HepG2 (cell line): ENCODE data around the gene PRADC1. TPM values are rescaled to one million over a fixed set of nuclear protein-coding genes. Genes with fewer than 3 reads are reported as not detected.

Experiments
- ATAC-seq: fragments of 200-7000 bp; cut with Tn5 transposase; 3 replicates; pipeline ENCODE4 v1.9.1; 2020; ENCODE audit warnings: mild to moderate bottlenecking, moderate library complexity
- BruUV-seq: library from RNA; stranded (reverse); fragments of 400-500 nt; replicated peaks from 2 replicates; lab custom pipeline; 2021; lab: Mats Ljungman, UMichigan
- CTCF ChIA-PET: fragments of 300-600 bp; formaldehyde crosslinking; extraction: SDS; loops from one replicate; lab custom pipeline; 2021; ENCODE audit warnings: low total read pairs, inconsistent platforms, low intra/inter-chr PET ratio; lab: Yijun Ruan, JAX
- POLR2A ChIA-PET: fragments of 350-600 bp; sonication (Branson Sonifier 250); formaldehyde crosslinking; loops from one replicate; lab custom pipeline; 2020; ENCODE audit warnings: antibody characterized with exemption, inconsistent platforms; lab: Yijun Ruan, JAX
- DNase-seq: peaks from one replicate; pipeline ENCODE4 v3.0.0-alpha.2; 2015; ENCODE audit warnings: low spot score
- FAIRE-seq: peaks from 3 replicates; lab custom pipeline; 2011; peaks lifted over from hg19 to GRCh38; lab: Jason Lieb, UNC
- H2AFZ ChIP-seq: one replicate; pipeline ENCODE4 v1.6.1; 2011; ENCODE audit warnings: low read length, inconsistent platforms
- H3K27ac ChIP-seq: fragments of 300-600 bp; 3 replicates; pipeline ENCODE4 v1.8.0; 2011; ENCODE audit warnings: mixed run types, mild to moderate bottlenecking, mixed read lengths, low read length, inconsistent platforms; ENCODE audit not compliant: insufficient read depth; ENCODE audit errors: extremely low read length
- H3K27me3 ChIP-seq, 2 experiments: fragments of 200-600 bp in 1 of 2; 2 replicates in 1 of 2; 3 replicates in 1 of 2; pipeline versions ENCODE4 v1.6.0 to v1.8.0; 2011; ENCODE audit warnings: low read length in 2 of 2, mild to moderate bottlenecking in 2 of 2, moderate library complexity in 2 of 2, inconsistent platforms in 1 of 2; ENCODE audit not compliant: insufficient read depth in 2 of 2, control insufficient read depth in 1 of 2
- H3K36me3 ChIP-seq, 2 experiments: fragments of 200-600 bp in 1 of 2; replicated peaks in 1 of 2; 2 replicates in 1 of 2; 3 replicates in 1 of 2; pipeline versions ENCODE4 v1.5.1 to v1.8.0; 2011; ENCODE audit warnings: low read length in 2 of 2, inconsistent platforms in 1 of 2; ENCODE audit not compliant: insufficient read depth in 2 of 2, control insufficient read depth in 1 of 2
- H3K4me1 ChIP-seq: 2 replicates; pipeline ENCODE4 v1.5.1; 2012; ENCODE audit warnings: low read length, inconsistent platforms; ENCODE audit not compliant: insufficient read depth
- H3K4me2 ChIP-seq: 2 replicates; pipeline ENCODE4 v1.6.0; 2011; ENCODE audit warnings: low read depth, low read length, inconsistent platforms
- H3K4me3 ChIP-seq, 3 experiments: fragments of 200-600 bp in 1 of 3; sonication (generic), shearing (Covaris generic) in 1 of 3; replicated peaks in 1 of 3; 2 replicates each; pipeline ENCODE4 v1.5.1; 2011 to 2016; ENCODE audit warnings: low read length in 3 of 3, inconsistent platforms in 2 of 3, low read depth in 2 of 3, mild to moderate bottlenecking in 2 of 3, control low read depth in 1 of 3, mixed read lengths in 1 of 3; ENCODE audit not compliant: insufficient read depth in 1 of 3
- H3K79me2 ChIP-seq: one replicate; pipeline ENCODE4 v1.6.1; 2011; ENCODE audit warnings: low read length, inconsistent platforms; ENCODE audit not compliant: insufficient read depth
- H3K9ac ChIP-seq: 2 replicates; pipeline ENCODE4 v1.6.0; 2011; ENCODE audit warnings: mild to moderate bottlenecking, low read depth, low read length, inconsistent platforms; ENCODE audit not compliant: insufficient read depth
- H3K9me3 ChIP-seq: 2 replicates; pipeline ENCODE4 v1.5.1; 2012; ENCODE audit warnings: mild to moderate bottlenecking, low read length
- H4K20me1 ChIP-seq: 2 replicates; pipeline ENCODE4 v1.6.0; 2011; ENCODE audit warnings: inconsistent platforms, mild to moderate bottlenecking, low read length, moderate library complexity; ENCODE audit not compliant: insufficient read depth
- ATF7 ChIP-seq, 2 experiments: fragments of 450-650 bp in 1 of 2; sonication (generic) in 1 of 2; formaldehyde crosslinking in 1 of 2; IDR thresholded peaks; 2 replicates each; pipeline versions ENCODE4 v1.4.0 to v1.6.1; 2016 to 2020; ENCODE audit warnings: antibody characterized with exemption in 1 of 2, mild to moderate bottlenecking in 1 of 2, missing genetic modification reagents in 1 of 2
- CREB1 ChIP-seq, 2 experiments: fragments of 450-650 bp in 1 of 2; IDR thresholded peaks; 2 replicates each; pipeline ENCODE4 v1.6.1; 2016 to 2017; ENCODE audit warnings: control low read depth in 1 of 2, mild to moderate bottlenecking in 1 of 2, missing compliant biosample characterization in 1 of 2, missing genetic modification characterization in 1 of 2
- HIVEP1 ChIP-seq: sonication (generic); formaldehyde crosslinking; IDR thresholded peaks from 2 replicates; pipeline ENCODE4 v1.4.0; 2020; ENCODE audit warnings: mild to moderate bottlenecking, missing genetic modification reagents
- HNRNPLL ChIP-seq: fragments of 200-400 bp; formaldehyde crosslinking; IDR thresholded peaks from 2 replicates; pipeline ENCODE4 v1.6.1; 2017; ENCODE audit warnings: mild to moderate bottlenecking, low read depth, low read length; ENCODE audit not compliant: poor library complexity, severe bottlenecking
- MTF1 ChIP-seq: sonication (generic); formaldehyde crosslinking; IDR thresholded peaks from 2 replicates; pipeline ENCODE4 v1.5.0; 2020; ENCODE audit warnings: missing genetic modification reagents
- MXI1 ChIP-seq: IDR thresholded peaks from 3 replicates; pipeline ENCODE4 v1.6.1; 2012; ENCODE audit warnings: low read depth, low read length, inconsistent platforms, borderline replicate concordance
- NFKB2 ChIP-seq: sonication (generic); formaldehyde crosslinking; IDR thresholded peaks from 2 replicates; pipeline ENCODE4 v1.4.0; 2020; ENCODE audit warnings: missing genetic modification reagents, borderline replicate concordance
- NKX3-1 ChIP-seq: sonication (generic); formaldehyde crosslinking; IDR thresholded peaks from 2 replicates; pipeline ENCODE4 v1.5.0; 2020; ENCODE audit warnings: missing genetic modification reagents
- NR2F2 ChIP-seq: IDR thresholded peaks from 2 replicates; pipeline ENCODE4 v1.6.1; 2012; ENCODE audit warnings: low read depth, inconsistent platforms, borderline replicate concordance
- POLR2A ChIP-seq, 2 experiments: IDR thresholded peaks; 2 replicates each; pipeline ENCODE4 v1.6.1; 2011; ENCODE audit warnings: low read depth in 2 of 2, low read length in 2 of 2, mild to moderate bottlenecking in 1 of 2, moderate library complexity in 1 of 2; ENCODE audit not compliant: insufficient read depth in 1 of 2
- RARA ChIP-seq: IDR thresholded peaks from 2 replicates; pipeline ENCODE4 v1.6.1; 2016; ENCODE audit warnings: missing genetic modification reagents, missing compliant biosample characterization
- RBM22 ChIP-seq: fragments of 200-400 bp; formaldehyde crosslinking; optimal IDR thresholded peaks from 2 replicates; pipeline ENCODE3; 2017; ENCODE audit warnings: mild to moderate bottlenecking, low read length, moderate library complexity
- SIX4 ChIP-seq: sonication (generic); formaldehyde crosslinking; IDR thresholded peaks from 2 replicates; pipeline ENCODE4 v1.4.0; 2020; ENCODE audit warnings: missing genetic modification reagents
- ZNF136 ChIP-seq: sonication (generic); formaldehyde crosslinking; IDR thresholded peaks from 2 replicates; pipeline ENCODE4 v1.8.1; 2022; ENCODE audit warnings: low read depth, mild to moderate bottlenecking, moderate library complexity, missing genetic modification reagents
- ZNF264 ChIP-seq: sonication (generic); formaldehyde crosslinking; IDR thresholded peaks from 2 replicates; pipeline ENCODE4 v1.4.0; 2020; ENCODE audit warnings: missing genetic modification reagents
- WGBS: methylation state at CpG from one replicate; pipeline ENCODE4 v1.1.6; 2017; ENCODE audit warnings: low lambda C conversion rate; 5-methylcytosine and 5-hydroxymethylcytosine counted together
- in situ Hi-C: cut with HindIII; loops from 2 replicates; pipeline ENCODE4 v1.10.0; 2017; ENCODE audit warnings: low pct_unique_long_range_greater_than_20kb; ENCODE audit not compliant: extremely low pct_ligation_motif_present
- intact Hi-C: fragments of 100-400 bp; cut with micrococcal nuclease; formaldehyde crosslinking; loops from one replicate; pipeline ENCODE4 v1.10.0; 2022; ENCODE audit not compliant: unreplicated experiment
- polyA plus RNA-seq, 8 experiments: library from polyadenylated mRNA; depleted of rRNA in 3 of 8; stranded (reverse) in 7 of 8; unstranded in 1 of 8; fragments of >200 nt; fragmentation: Illumina TruSeq in 4 of 8; extraction: Trizol in 4 of 8; gene quantifications; 2 replicates each; pipeline versions ENCODE4 v1.2.1 to v1.2.3, GENCODE V29; 2011 to 2016; ENCODE audit warnings: low read depth in 4 of 8, missing spikeins in 1 of 8, mixed read lengths in 1 of 8; ENCODE audit not compliant: insufficient read depth in 1 of 8
- total RNA-seq, 5 experiments: library from RNA; depleted of rRNA; stranded (reverse); fragments of >200 nt; fragmentation: Illumina TruSeq; extraction: Trizol; gene quantifications; 2 replicates each; pipeline ENCODE4 v1.2.3, GENCODE V29; 2016; ENCODE audit warnings: low read depth in 1 of 5
- TF ChIP-seq, protein P1 (sequence below): sonication (generic); formaldehyde crosslinking; IDR thresholded peaks from 2 replicates; pipeline ENCODE4 v1.4.0; 2020; ENCODE audit warnings: missing genetic modification reagents, mild to moderate bottlenecking, borderline replicate concordance
- TF ChIP-seq, protein P2 (sequence below): conservative IDR thresholded peaks from 2 replicates; pipeline ENCODE4 v1.6.1; 2018; ENCODE audit warnings: missing genetic modification reagents

Gene PRADC1
- total and polyA plus RNA-seq, 2 of the 13 experiments (the other 11 are each of a cell fraction or from before 2014, with no cell fraction given): 12.1 to 37.2 TPM

DNA sequence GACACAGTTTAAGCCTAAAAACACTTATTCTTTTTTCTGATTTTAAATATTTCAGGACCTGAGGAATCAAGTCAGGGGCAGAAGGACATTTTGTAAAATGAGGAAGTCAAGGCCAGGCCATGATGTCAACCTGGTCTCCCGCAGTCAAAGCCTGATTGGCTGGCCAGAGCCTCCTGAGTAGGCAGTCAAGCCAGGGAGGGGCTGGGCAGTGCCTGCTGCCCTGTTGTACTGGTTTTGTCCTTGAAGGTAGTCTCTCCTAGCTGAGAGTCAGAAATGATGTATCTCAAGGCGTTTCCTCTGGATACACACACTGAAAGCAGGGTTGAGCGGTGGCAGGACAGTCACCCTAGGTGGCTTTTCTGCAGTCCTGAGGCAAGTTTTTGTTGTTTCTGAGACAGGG, 20.9 kb upstream of the PRADC1 start:
- Histone ChIP-seq H3K27ac (no peak overlapping the region), H3K4me2 (no peak overlapping the region), H3K4me1 (peaks cover 15% of the 10 kb centered on the region), H2AFZ (no peak overlapping the region), H3K36me3 (peaks cover 30 to 54% of the 10 kb centered on the region in 2 experiments), H3K79me2 (no peaks in the 10 kb centered on the region), H3K4me3 (no peak overlapping the region), H3K9ac (no peak overlapping the region), H3K27me3 (no peaks in the 10 kb centered on the region)
- 93% methylated on average over 3 of the region's 3 CpGs for WGBS
- CTCF ChIA-PET: no interaction called here
- intact Hi-C loops (no loop called here), in situ Hi-C loops (no loop called here)
- ATAC-seq (no peak), FAIRE-seq (no peak)
- TF ChIP-seq POLR2A (IDR thresholded peaks at IDR 0.05; ENCODE audit: insufficient read depth in 1 of 2, low read depth in 2 of 2, low read length in 2 of 2): peak; percentile 19 to 38; a peak in 2 of 4 replicates
- no peak for TF ChIP-seq HNRNPLL
- TF ChIP-seq, all 625 proteins: peak for 1
- BruUV-seq: no TSS peak
- POLR2A ChIA-PET: interaction anchor here (1.3 to 2.5 kb wide), 3 partner anchors 9 to 20 kb away, joined by 3 to 10 read pairs (median 7); partner anchors contain the start of genes CCT7 and PRADC1
- H3K9me3 ChIP-seq: no peaks in the 10 kb centered on the region
- DNase-seq: no peak
- peaks cover 6% of the 10 kb centered on the region; the same call in 1 of the 2 replicates for H4K20me1 ChIP-seq

DNA sequence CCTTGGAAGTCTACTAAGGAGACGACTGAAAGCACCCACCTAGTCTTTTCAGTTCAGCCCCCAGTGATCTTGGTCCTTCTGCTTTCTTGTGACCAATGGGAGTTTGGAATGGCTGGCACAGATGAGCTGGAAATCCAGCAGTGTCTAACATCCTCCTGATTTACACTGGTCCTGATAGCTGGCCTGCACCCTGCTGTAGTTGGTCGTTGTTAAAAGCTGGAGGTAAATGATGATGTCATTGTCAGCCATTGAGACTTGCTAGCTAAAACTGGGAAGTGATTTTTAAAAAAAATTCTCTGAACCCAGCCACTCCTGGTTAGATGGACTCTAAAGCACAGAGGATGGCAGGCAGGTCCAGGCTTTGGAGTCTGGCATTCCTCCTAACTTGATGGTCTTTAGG, 20.4 kb upstream of the PRADC1 start:
- intact Hi-C loops (no loop called here), in situ Hi-C loops (no loop called here)
- FAIRE-seq (no peak), ATAC-seq (no peak), DNase-seq (no peak)
- peaks cover 33 to 55% of the 10 kb centered on the region in 2 experiments for H3K36me3 ChIP-seq
- no peaks in the 10 kb centered on the region for H3K79me2 ChIP-seq
- H3K9ac ChIP-seq: no peak overlapping the region
- ChIA-PET POLR2A (interaction anchor here (1.3 to 2.5 kb wide), 3 partner anchors 9 to 20 kb away, joined by 3 to 10 read pairs (median 7); partner anchors contain the start of genes CCT7 and PRADC1), CTCF (no interaction called here)
- H3K27ac ChIP-seq: no peak overlapping the region
- H3K4me3 ChIP-seq: no peak overlapping the region
- 83% methylated on average over 2 of the region's 2 CpGs for WGBS
- no TSS peak for BruUV-seq
- no peak overlapping the region for H2AFZ ChIP-seq
- peaks cover 6% of the 10 kb centered on the region; the same call in 1 of the 2 replicates for H4K20me1 ChIP-seq
- no peaks in the 10 kb centered on the region for H3K9me3 ChIP-seq
- no peaks in the 10 kb centered on the region for H3K27me3 ChIP-seq
- H3K4me1 ChIP-seq: peaks cover 20% of the 10 kb centered on the region
- H3K4me2 ChIP-seq: no peak overlapping the region
- TF ChIP-seq, protein P1, sequence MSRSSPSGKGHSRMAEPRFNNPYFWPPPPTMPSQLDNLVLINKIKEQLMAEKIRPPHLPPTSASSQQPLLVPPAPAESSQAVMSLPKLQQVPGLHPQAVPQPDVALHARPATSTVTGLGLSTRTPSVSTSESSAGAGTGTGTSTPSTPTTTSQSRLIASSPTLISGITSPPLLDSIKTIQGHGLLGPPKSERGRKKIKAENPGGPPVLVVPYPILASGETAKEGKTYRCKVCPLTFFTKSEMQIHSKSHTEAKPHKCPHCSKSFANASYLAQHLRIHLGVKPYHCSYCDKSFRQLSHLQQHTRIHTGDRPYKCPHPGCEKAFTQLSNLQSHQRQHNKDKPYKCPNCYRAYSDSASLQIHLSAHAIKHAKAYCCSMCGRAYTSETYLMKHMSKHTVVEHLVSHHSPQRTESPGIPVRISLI (CRISPR knock-in tag): no peak
- no peak for TF ChIP-seq ZNF264 (CRISPR knock-in tag)
- TF ChIP-seq MTF1 (CRISPR knock-in tag): no peak
- TF ChIP-seq MXI1: no peak
- TF ChIP-seq, protein P2, sequence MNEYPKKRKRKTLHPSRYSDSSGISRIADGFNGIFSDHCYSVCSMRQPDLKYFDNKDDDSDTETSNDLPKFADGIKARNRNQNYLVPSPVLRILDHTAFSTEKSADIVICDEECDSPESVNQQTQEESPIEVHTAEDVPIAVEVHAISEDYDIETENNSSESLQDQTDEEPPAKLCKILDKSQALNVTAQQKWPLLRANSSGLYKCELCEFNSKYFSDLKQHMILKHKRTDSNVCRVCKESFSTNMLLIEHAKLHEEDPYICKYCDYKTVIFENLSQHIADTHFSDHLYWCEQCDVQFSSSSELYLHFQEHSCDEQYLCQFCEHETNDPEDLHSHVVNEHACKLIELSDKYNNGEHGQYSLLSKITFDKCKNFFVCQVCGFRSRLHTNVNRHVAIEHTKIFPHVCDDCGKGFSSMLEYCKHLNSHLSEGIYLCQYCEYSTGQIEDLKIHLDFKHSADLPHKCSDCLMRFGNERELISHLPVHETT (CRISPR knock-in tag): no peak
- TF ChIP-seq SIX4: no peak
- TF ChIP-seq NFKB2 (CRISPR knock-in tag): no peak
- TF ChIP-seq CREB1 (IDR thresholded peaks at IDR 0.05): peak; percentile 21; the same call in 1 of the 2 replicates
- no peak for TF ChIP-seq CREB1 (CRISPR knock-in tag; IDR thresholded peaks at IDR 0.05)
- no peak for TF ChIP-seq NKX3-1 (CRISPR knock-in tag)
- peak; percentile 95 for TF ChIP-seq ATF7 (IDR thresholded peaks at IDR 0.05)
- no peak for TF ChIP-seq ATF7 (CRISPR knock-in tag; IDR thresholded peaks at IDR 0.05)
- peak; percentile 63 for TF ChIP-seq RBM22
- TF ChIP-seq HIVEP1 (CRISPR knock-in tag): no peak
- no peak for TF ChIP-seq ZNF136 (CRISPR knock-in tag)
- TF ChIP-seq RARA (CRISPR knock-in tag): no peak
- TF ChIP-seq NR2F2: no peak
